GM12872 (cell line): ENCODE data around the gene SLC9A7.

Experiments used
- CTCF ChIP-seq: IDR thresholded peaks from 3 replicates; pipeline ENCODE4 v1.5.1; 2011; ENCODE audit warnings: low read depth, mild to moderate bottlenecking, low read length, moderate library complexity; ENCODE audit not compliant: insufficient read depth

SLC9A7 gene

GRCh38 chrX:46710927-46711623 is 47.8 kb downstream of the SLC9A7 start:
- TF ChIP-seq CTCF = peak; percentile 21; the same call in 1 of the 3 replicates

GRCh38 chrX:46710425-46710824 is 48.5 kb downstream of the SLC9A7 start:
- no peak for TF ChIP-seq CTCF

- TF ChIP-seq CTCF = no peak
Measured at GRCh38 chrX:46707274-46707965, 51.5 kb downstream of the SLC9A7 start.

GRCh38 chrX:46704767-46705386 is 54.0 kb downstream of the SLC9A7 start:
- no peak for TF ChIP-seq CTCF

GRCh38 chrX:46703980-46704379 is 54.9 kb downstream of the SLC9A7 start:
- TF ChIP-seq CTCF = no peak

GRCh38 chrX:46698691-46699090 is 60.2 kb downstream of the SLC9A7 start:
- no peak for TF ChIP-seq CTCF

- no peak for TF ChIP-seq CTCF
Measured at GRCh38 chrX:46695491-46695890, 63.4 kb downstream of the SLC9A7 start.
